GM18907 (cell line): ENCODE data around the gene BABAM2.
"Not testable (repeated sequence)": the region's sequence is repeated elsewhere in the genome, so short reads cannot be mapped to it uniquely, and the experiment has no call there.

Experiments
- ATAC-seq: cut with Tn5 transposase; IDR thresholded peaks from one replicate; pipeline ENCODE4 v1.9.1; 2021; ENCODE audit warnings: mild to moderate bottlenecking, moderate library complexity; ENCODE audit not compliant: unreplicated experiment

BABAM2 gene

GRCh38 chr2:27972311-27972710 is 81.8 kb downstream of the BABAM2 start:
- no peak for ATAC-seq

DNA sequence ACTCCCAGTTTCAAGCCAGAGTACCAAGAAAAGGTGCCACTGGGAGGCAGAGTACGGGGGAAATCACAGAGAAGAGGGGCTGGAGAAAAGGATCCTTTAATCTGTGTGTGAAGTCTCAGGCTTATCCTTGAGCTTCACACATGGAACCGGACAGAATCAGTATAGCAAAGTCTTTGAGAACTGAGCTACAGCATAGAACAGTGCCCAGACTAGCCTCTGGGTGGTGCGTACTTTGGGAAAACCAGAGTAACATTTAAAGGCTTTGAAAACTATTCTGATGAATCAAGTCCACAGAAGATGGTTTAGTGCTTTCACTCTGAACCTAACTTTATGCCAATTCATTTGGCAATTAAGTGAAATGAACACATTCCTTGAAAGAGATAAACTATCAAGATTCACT is 83.1 kb downstream of the BABAM2 start:
- ATAC-seq: no peak

- no peak for ATAC-seq
Observed at GRCh38 chr2:27976308-27976707, 85.8 kb downstream of the BABAM2 start.

DNA sequence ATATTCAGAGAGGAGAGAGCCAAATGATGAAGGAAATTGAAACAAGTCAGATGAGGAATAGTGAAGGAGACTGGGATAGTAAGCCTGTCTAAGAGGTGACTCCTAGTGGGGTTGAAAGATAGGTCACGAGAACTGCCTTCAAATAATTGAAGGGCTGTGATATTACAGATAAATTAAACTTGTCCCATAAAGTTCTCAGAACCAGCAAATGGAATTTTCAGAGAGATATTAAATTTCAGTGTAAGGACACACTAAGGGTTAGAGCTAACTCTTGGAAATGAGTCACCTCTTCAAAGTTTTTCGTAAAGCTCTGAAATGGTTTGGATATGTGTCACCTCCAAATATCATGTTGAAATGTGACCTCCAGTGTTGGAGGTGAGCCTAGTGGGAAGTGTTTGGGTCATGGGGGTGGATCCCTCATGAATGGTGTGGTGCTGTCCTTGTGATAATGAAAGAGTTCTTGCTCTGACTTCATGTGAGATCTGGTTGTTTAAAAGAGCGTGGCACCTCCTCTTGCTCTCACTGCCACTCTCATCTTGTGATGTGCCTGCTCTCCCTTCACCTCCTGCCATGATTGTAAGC is 87.3 kb downstream of the BABAM2 start:
- ATAC-seq: no peak

DNA sequence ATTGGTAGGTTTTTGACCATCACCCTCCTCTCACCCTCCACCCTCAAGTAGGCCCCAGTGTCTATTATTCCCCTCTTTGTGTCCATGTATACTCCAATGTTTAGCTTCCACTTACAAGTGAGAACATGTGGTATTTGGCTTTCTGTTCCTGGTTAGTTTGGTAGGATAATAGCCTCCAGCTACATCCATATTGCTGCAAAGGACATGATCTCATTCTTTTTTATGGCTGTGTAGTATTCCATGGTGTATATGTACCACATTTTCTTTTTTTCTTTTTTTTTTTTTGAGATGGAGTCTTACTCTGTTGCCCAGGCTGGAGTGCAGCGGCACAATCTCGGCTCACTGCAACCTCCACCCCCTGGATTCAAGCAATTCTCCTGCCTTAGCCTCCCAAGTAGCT is 88.2 kb downstream of the BABAM2 start:
- ATAC-seq: not testable (repeated sequence)

DNA sequence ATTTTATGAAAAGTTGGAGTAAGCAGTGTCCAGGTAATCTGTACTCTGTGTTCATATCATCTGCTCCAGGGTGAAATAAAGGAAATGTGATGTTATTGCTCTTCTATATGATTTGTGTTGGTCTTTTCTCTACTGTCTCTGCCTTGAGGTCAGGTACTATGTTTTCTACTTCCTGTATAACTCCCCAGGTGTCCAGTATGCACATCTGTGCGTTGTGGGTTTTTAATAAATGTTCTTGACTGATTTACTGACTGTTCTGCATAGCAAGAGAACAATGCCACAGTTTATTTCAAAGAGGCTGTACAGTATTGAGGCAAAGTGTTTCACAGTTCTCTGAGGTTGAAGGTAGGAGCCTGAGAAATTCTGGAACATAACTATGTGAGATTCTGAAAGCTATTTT is 89.7 kb downstream of the BABAM2 start:
- ATAC-seq: no peak

DNA sequence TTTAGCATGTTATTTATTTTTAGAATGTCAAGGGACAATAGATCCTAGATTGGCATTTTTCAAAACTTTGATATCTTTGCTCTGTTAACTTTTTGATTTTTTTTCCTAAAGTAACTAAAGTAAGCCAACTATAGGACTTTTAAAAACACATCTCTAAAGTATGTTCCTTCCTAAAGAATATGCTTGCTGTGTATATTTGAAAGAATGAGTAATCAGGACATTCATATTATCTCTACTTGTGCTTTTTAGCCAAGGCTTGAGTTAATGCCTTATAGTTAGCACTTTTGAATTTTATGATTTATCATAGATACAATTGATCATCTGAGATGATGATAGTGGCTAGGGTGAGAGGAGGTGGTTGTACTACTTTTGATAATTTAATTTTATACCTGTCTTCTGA is 93.6 kb downstream of the BABAM2 start:
- ATAC-seq: no peak

DNA sequence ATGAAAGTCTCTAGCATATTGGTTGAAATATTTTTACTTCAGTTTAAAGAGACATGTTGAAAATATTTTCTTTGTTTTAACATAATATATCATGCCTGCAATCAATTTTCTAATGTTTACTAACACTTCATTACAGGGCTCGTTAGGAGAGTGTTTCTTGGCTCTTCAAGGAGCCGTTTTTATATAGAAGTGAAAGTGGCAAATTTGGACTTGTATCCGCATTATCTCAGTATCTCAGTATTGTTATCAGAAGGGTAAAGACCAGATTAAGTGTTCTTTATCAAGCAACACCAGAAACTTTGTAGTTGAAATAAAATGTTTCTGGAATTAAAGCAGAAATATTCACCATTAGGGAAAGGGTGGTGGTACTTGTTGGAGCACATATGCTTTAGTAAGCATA is 97.8 kb downstream of the BABAM2 start:
- no peak for ATAC-seq

DNA sequence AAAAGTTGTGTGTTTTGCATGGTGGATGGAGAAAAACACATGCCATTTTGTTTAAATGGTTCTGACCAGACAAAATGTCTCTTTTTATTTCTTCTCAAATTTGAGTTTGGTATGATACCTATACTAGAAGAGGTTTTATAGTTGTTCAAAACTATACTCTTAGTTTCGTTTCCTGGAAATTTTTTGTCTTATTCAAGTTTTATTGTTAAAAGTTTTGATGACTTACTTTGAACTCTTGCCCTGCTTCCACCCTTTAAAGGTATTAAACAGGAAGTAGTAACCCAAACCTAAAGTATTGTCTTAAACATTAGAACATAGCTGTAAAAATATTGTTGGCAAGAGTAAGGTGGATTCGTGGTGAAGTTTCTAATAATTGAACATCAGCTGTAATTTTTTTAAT is 98.2 kb downstream of the BABAM2 start:
- no peak for ATAC-seq

- ATAC-seq: no peak
Observed at GRCh38 chr2:27989149-27989548, 98.6 kb downstream of the BABAM2 start.

DNA sequence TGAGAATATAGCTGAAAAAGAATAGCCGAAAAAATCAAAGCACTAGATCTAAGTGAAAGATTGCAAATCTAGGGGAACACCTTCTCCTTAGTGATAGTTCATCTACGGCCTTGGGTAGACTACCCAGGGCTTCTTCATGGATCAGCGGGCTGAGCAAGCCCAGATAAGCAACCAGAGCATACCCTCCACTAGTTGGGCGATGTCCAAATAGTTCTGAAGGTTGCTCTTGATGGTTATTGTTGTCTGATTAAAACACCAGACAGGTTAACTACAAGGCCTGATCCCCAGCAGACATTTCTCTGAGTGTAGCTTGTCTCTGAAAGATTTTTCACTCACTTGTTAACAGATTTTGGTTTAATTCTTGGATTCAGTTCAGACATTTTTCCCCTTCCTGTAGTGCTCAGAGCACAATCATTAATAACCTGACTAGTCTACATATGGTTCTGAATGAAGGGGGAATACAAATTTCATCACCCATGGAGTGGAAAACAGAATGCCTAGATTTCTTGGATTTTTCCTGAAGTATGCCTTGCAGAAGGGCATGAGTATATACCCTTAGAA is 99.6 kb downstream of the BABAM2 start:
- no peak for ATAC-seq

- ATAC-seq: no peak
Observed at GRCh38 chr2:27991146-27991545, 100.6 kb downstream of the BABAM2 start.

- no peak for ATAC-seq
Observed at GRCh38 chr2:27992787-27993401, 102.4 kb downstream of the BABAM2 start.

GRCh38 chr2:27993402-27993787 is 102.9 kb downstream of the BABAM2 start:
- ATAC-seq: no peak

GRCh38 chr2:27993950-27994728 is 103.6 kb downstream of the BABAM2 start:
- ATAC-seq: no peak

GRCh38 chr2:27996156-27996922 is 105.8 kb downstream of the BABAM2 start:
- no peak for ATAC-seq

DNA sequence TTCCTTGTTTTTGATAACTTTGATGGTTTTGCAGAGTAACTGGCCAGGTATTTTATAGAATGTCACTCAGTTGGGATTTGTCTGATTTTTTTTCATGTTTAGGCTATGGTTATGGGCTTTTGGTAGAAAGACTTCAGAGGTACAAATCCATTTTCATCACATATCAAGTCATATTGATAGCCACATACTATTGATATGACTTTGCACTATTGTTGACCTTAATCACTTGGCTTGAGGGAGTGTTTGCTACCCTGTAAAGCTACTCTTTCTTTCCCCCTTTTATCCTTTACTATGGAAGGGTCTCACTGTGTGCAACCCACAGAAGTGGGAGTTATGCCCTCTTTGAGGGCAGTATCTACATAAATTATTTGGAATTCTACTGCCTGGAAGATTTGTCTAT is 109.8 kb downstream of the BABAM2 start:
- no peak for ATAC-seq

DNA sequence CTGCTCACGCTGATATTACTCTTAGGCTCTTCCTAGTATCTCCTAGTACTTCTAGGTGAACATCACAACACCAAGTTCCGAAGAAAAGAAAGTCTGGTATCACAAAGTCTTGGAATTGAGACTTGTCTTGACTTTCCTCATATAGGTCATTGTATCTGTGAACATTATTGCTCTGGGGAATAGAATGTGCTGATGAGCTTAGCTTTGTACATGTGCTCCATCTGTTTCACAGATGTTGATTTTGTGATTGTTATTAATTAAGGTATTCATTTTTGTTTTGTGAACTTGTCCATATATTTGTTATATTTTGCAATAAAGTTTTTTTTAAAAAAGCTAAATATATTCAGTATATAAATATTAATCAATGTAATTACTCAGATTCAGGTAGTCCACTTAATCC is 111.7 kb downstream of the BABAM2 start:
- no peak for ATAC-seq

GRCh38 chr2:28004086-28004485 is 113.6 kb downstream of the BABAM2 start:
- ATAC-seq: no peak

GRCh38 chr2:28009732-28010131 is 119.2 kb downstream of the BABAM2 start:
- no peak for ATAC-seq

GRCh38 chr2:28011322-28011737 is 120.8 kb downstream of the BABAM2 start:
- no peak for ATAC-seq
